K562 (cell line): ENCODE measurements around the gene C9orf50. TPM values are rescaled to one million over a fixed set of nuclear protein-coding genes. Genes with fewer than 3 reads are reported as not detected.

Source experiments
- ARNT ChIP-seq, 2 experiments: fragments of 450-650 bp; IDR thresholded peaks; 2 replicates each; pipeline ENCODE4 v1.6.1; 2016; ENCODE audit warnings: mild to moderate bottlenecking in 1 of 2
- BCL6 ChIP-seq: fragments of 250-450 bp; sonication (Bioruptor Pico); IDR thresholded peaks from 2 replicates; pipeline ENCODE4 v1.4.0; 2020
- CHD2 ChIP-seq: IDR thresholded peaks from 2 replicates; pipeline ENCODE4 v1.6.1; 2011; ENCODE audit warnings: low read depth, low read length
- HDAC6 ChIP-seq: IDR thresholded peaks from 2 replicates; pipeline ENCODE4 v1.6.1; 2012; ENCODE audit warnings: low read depth, mild to moderate bottlenecking, control low read depth, inconsistent platforms, low read length, moderate library complexity
- KLF1 ChIP-seq: fragments of 450-650 bp; IDR thresholded peaks from 2 replicates; pipeline ENCODE4 v1.6.1; 2016; ENCODE audit warnings: missing genetic modification characterization, missing compliant biosample characterization
- MAFK ChIP-seq: IDR thresholded peaks from 2 replicates; pipeline ENCODE4 v1.6.1; 2011; ENCODE audit warnings: low read length, improper control_type of control experiment
- MTA3 ChIP-seq: fragments of 450-650 bp; formaldehyde crosslinking; IDR thresholded peaks from 2 replicates; pipeline ENCODE4 v1.6.1; 2017; ENCODE audit warnings: mild to moderate bottlenecking, borderline replicate concordance
- NCOA4 ChIP-seq: fragments of 450-650 bp; IDR thresholded peaks from 2 replicates; pipeline ENCODE4 v1.6.1; 2018; ENCODE audit warnings: mild to moderate bottlenecking; ENCODE audit not compliant: partially characterized antibody
- PURB ChIP-seq: sonication (generic); formaldehyde crosslinking; IDR thresholded peaks from 2 replicates; pipeline ENCODE4 v1.9.0; 2021; ENCODE audit warnings: low read depth, mild to moderate bottlenecking, missing genetic modification reagents
- RCOR1 ChIP-seq, 2 experiments: IDR thresholded peaks; 2 replicates each; pipeline ENCODE4 v1.6.1; 2012; ENCODE audit warnings: low read depth in 2 of 2, low read length in 2 of 2, borderline replicate concordance in 1 of 2, improper control_type of control experiment in 1 of 2
- SIN3B ChIP-seq: fragments of 450-650 bp; IDR thresholded peaks from 2 replicates; pipeline ENCODE4 v1.6.1; 2017; ENCODE audit warnings: low read depth, mild to moderate bottlenecking, moderate library complexity
- SMC3 ChIP-seq: conservative IDR thresholded peaks from 2 replicates; pipeline ENCODE4 v1.6.1; 2011; ENCODE audit warnings: low read depth, low read length, improper control_type of control experiment; ENCODE audit not compliant: insufficient read depth
- TAF7 ChIP-seq: fragments of 450-650 bp; IDR thresholded peaks from 2 replicates; pipeline ENCODE4 v1.6.1; 2016; ENCODE audit warnings: missing genetic modification characterization, missing compliant biosample characterization
- TAF9B ChIP-seq: fragments of 450-650 bp; IDR thresholded peaks from 2 replicates; pipeline ENCODE4 v1.6.1; 2018; ENCODE audit warnings: mild to moderate bottlenecking; ENCODE audit not compliant: partially characterized antibody
- TBP ChIP-seq: optimal IDR thresholded peaks from 2 replicates; pipeline ENCODE3; 2011; ENCODE audit warnings: low read depth, low read length, improper control_type of control experiment
- U2AF2 ChIP-seq: fragments of 200-400 bp; formaldehyde crosslinking; optimal IDR thresholded peaks from 2 replicates; pipeline ENCODE3; 2017; ENCODE audit warnings: low read depth, mild to moderate bottlenecking, low read length
- ZFX ChIP-seq: sonication (generic); formaldehyde crosslinking; IDR thresholded peaks from 2 replicates; pipeline ENCODE4 v1.8.0; 2022; ENCODE audit warnings: mild to moderate bottlenecking, missing genetic modification reagents, moderate library complexity
- ZNF165 ChIP-seq: fragments of 250-450 bp; sonication (Bioruptor Pico); IDR thresholded peaks from 2 replicates; pipeline ENCODE4 v1.4.0; 2020; ENCODE audit warnings: borderline replicate concordance
- polyA plus RNA-seq, 8 experiments: library from polyadenylated mRNA; depleted of rRNA in 4 of 8; stranded (reverse) in 5 of 8; unstranded in 3 of 8; fragments of >200 nt; fragmentation: Nextera tagmentation in 2 of 8; fragmentation: Illumina TruSeq in 1 of 8; extraction: Ambion mirVana in 2 of 8; extraction: Trizol in 1 of 8; gene quantifications; 2 replicates each; pipeline versions ENCODE4 v1.2.1 to v1.2.3, GENCODE V29; 2011 to 2014; ENCODE audit warnings: inconsistent platforms in 1 of 8, missing spikeins in 1 of 8
- total RNA-seq, 7 experiments: library from RNA; depleted of rRNA in 6 of 7; stranded (reverse); fragments of >200 nt in 6 of 7; fragmentation: Illumina TruSeq in 2 of 7; extraction: Trizol in 2 of 7; gene quantifications; 2 replicates each; pipeline versions ENCODE4 v1.2.1 to v1.2.3, GENCODE V29; 2011 to 2021; ENCODE audit warnings: low replicate concordance in 1 of 7
- TF ChIP-seq, protein P1 (sequence below): fragments of 450-650 bp; IDR thresholded peaks from 2 replicates; pipeline ENCODE4 v1.7.0; 2016; ENCODE audit warnings: borderline replicate concordance
- TF ChIP-seq, protein P2 (sequence below): fragments of 200-800 bp; sonication (Bioruptor generic); IDR thresholded peaks from 2 replicates; pipeline ENCODE4 v1.6.1; 2017; ENCODE audit warnings: missing genetic modification characterization, missing compliant biosample characterization
- TF ChIP-seq, protein P3 (sequence below): sonication (generic); formaldehyde crosslinking; IDR thresholded peaks from 2 replicates; pipeline ENCODE4 v1.8.1; 2022; ENCODE audit warnings: missing genetic modification reagents
- TF ChIP-seq, protein P4 (sequence below): fragments of 250-450 bp; sonication (Bioruptor Pico); IDR thresholded peaks from 2 replicates; pipeline ENCODE4 v1.4.0; 2020; ENCODE audit warnings: mild to moderate bottlenecking, moderate library complexity, borderline replicate concordance

C9orf50 gene
- total and polyA plus RNA-seq, 9 of the 15 experiments (the other 6 are each of a cell fraction or from before 2014, with no cell fraction given): not detected

DNA sequence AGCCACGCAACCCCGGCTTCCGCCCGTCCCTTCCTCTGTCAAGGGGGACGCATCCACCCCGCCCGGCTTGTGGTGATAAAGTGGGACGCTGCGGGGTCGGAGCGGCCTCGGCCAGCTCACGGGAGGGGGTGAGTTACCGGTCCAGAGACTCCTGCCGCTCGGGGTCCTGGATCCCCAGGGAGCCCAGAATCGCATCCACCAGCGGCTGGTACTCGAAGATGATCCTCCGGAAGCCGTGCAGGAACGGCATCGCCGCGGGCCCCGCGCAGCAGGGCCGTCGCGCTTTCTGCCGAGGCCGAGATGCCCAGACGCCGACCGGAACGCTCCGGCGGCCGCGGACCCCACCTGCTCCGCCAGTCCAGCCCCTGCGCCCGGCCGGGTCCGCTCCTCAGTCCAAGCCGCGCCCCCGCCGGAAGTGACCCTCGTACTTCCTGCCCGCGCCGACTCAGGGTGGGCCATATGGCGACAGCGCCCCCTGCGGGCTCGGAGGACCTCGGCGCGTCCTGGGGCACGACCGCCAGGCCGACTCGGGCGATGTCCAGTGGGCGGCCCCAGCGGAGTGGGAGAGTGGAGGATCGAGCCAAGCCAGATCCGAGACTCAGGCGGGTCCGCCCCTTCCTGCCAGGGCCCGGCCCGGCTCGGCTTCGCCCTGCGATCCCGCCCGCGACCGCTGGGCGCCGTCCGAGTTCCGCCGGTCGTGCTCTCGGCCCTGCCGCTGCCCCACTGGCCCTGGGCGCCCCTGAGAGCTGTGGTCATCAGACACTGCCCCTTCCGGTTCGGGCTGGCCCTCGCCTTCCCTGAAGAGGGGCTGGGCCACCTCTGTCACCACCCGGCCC, 21.1 kb upstream of the C9orf50 start, which contains the start of gene ASB6 (continued):
- TF ChIP-seq, protein P1, sequence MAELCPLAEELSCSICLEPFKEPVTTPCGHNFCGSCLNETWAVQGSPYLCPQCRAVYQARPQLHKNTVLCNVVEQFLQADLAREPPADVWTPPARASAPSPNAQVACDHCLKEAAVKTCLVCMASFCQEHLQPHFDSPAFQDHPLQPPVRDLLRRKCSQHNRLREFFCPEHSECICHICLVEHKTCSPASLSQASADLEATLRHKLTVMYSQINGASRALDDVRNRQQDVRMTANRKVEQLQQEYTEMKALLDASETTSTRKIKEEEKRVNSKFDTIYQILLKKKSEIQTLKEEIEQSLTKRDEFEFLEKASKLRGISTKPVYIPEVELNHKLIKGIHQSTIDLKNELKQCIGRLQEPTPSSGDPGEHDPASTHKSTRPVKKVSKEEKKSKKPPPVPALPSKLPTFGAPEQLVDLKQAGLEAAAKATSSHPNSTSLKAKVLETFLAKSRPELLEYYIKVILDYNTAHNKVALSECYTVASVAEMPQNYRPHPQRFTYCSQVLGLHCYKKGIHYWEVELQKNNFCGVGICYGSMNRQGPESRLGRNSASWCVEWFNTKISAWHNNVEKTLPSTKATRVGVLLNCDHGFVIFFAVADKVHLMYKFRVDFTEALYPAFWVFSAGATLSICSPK: no peak
- TF ChIP-seq TAF9B: no peak
- no peak for TF ChIP-seq TAF7 (tag)
- no peak for TF ChIP-seq HDAC6
- TF ChIP-seq RCOR1 (IDR thresholded peaks at IDR 0.05; ENCODE audit: borderline replicate concordance in 1 of 2, low read depth in 2 of 2, low read length in 2 of 2): peak in 1 of 2 experiments; percentile 75; a peak in 3 of 4 replicates
- peak; percentile 53; the same call in 1 of the 2 replicates for TF ChIP-seq KLF1
- TF ChIP-seq TBP: peak; percentile 55
- TF ChIP-seq ZNF165 (CRISPR knock-in tag): no peak
- no peak for TF ChIP-seq ARNT (IDR thresholded peaks at IDR 0.05)
- peak; percentile 78 for TF ChIP-seq SMC3
- no peak for TF ChIP-seq U2AF2
- no peak for TF ChIP-seq CHD2
- TF ChIP-seq, protein P2, sequence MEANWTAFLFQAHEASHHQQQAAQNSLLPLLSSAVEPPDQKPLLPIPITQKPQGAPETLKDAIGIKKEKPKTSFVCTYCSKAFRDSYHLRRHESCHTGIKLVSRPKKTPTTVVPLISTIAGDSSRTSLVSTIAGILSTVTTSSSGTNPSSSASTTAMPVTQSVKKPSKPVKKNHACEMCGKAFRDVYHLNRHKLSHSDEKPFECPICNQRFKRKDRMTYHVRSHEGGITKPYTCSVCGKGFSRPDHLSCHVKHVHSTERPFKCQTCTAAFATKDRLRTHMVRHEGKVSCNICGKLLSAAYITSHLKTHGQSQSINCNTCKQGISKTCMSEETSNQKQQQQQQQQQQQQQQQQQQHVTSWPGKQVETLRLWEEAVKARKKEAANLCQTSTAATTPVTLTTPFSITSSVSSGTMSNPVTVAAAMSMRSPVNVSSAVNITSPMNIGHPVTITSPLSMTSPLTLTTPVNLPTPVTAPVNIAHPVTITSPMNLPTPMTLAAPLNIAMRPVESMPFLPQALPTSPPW (CRISPR knock-in tag): peak; percentile 90
- peak; percentile 97 for TF ChIP-seq SIN3B
- no peak for TF ChIP-seq PURB
- TF ChIP-seq BCL6 (CRISPR knock-in tag): no peak
- TF ChIP-seq MTA3: peak; percentile 95; the same call in 1 of the 2 replicates
- TF ChIP-seq, protein P3, sequence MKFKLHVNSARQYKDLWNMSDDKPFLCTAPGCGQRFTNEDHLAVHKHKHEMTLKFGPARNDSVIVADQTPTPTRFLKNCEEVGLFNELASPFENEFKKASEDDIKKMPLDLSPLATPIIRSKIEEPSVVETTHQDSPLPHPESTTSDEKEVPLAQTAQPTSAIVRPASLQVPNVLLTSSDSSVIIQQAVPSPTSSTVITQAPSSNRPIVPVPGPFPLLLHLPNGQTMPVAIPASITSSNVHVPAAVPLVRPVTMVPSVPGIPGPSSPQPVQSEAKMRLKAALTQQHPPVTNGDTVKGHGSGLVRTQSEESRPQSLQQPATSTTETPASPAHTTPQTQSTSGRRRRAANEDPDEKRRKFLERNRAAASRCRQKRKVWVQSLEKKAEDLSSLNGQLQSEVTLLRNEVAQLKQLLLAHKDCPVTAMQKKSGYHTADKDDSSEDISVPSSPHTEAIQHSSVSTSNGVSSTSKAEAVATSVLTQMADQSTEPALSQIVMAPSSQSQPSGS (CRISPR knock-in tag): no peak
- TF ChIP-seq NCOA4: no peak
- TF ChIP-seq MAFK: no peak
- TF ChIP-seq ZFX (CRISPR knock-in tag): peak; percentile 82
- TF ChIP-seq, protein P4, sequence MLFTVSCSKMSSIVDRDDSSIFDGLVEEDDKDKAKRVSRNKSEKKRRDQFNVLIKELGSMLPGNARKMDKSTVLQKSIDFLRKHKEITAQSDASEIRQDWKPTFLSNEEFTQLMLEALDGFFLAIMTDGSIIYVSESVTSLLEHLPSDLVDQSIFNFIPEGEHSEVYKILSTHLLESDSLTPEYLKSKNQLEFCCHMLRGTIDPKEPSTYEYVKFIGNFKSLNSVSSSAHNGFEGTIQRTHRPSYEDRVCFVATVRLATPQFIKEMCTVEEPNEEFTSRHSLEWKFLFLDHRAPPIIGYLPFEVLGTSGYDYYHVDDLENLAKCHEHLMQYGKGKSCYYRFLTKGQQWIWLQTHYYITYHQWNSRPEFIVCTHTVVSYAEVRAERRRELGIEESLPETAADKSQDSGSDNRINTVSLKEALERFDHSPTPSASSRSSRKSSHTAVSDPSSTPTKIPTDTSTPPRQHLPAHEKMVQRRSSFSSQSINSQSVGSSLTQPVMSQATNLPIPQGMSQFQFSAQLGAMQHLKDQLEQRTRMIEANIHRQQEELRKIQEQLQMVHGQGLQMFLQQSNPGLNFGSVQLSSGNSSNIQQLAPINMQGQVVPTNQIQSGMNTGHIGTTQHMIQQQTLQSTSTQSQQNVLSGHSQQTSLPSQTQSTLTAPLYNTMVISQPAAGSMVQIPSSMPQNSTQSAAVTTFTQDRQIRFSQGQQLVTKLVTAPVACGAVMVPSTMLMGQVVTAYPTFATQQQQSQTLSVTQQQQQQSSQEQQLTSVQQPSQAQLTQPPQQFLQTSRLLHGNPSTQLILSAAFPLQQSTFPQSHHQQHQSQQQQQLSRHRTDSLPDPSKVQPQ (CRISPR knock-in tag): no peak
